GM18499 (cell line): ENCODE results near the gene DCC.

Experiments
- ATAC-seq: cut with Tn5 transposase; IDR thresholded peaks from one replicate; pipeline ENCODE4 v1.9.1; 2021; ENCODE audit warnings: moderate number of reproducible peaks; ENCODE audit not compliant: insufficient read depth, unreplicated experiment

The DCC gene

GRCh38 chr18:53126210-53126609 is 786.2 kb downstream of the DCC start:
- no peak for ATAC-seq

GRCh38 chr18:53131001-53131400 is 791.0 kb downstream of the DCC start:
- no peak for ATAC-seq

GRCh38 chr18:53134711-53135110 is 794.7 kb downstream of the DCC start:
- no peak for ATAC-seq

GRCh38 chr18:53135654-53136053 is 795.7 kb downstream of the DCC start:
- ATAC-seq, result no peak

GRCh38 chr18:53139746-53140500 is 799.9 kb downstream of the DCC start:
- no peak for ATAC-seq

GRCh38 chr18:53142005-53142404 is 802.0 kb downstream of the DCC start:
- no peak for ATAC-seq

- ATAC-seq, result no peak
Observed at GRCh38 chr18:53147472-53147871, 807.5 kb downstream of the DCC start.

GRCh38 chr18:53148123-53148522 is 808.1 kb downstream of the DCC start:
- no peak for ATAC-seq

- ATAC-seq, result no peak
Observed at GRCh38 chr18:53152476-53152875, 812.5 kb downstream of the DCC start.

GRCh38 chr18:53153281-53153680 is 813.3 kb downstream of the DCC start:
- ATAC-seq, result no peak

GRCh38 chr18:53153800-53154199 is 813.8 kb downstream of the DCC start:
- ATAC-seq, result no peak

GRCh38 chr18:53165770-53166169 is 825.8 kb downstream of the DCC start:
- no peak for ATAC-seq

GRCh38 chr18:53169346-53169745 is 829.3 kb downstream of the DCC start:
- no peak for ATAC-seq

- no peak for ATAC-seq
Observed at GRCh38 chr18:53191634-53192033, 851.6 kb downstream of the DCC start.

GRCh38 chr18:53193870-53194269 is 853.9 kb downstream of the DCC start:
- no peak for ATAC-seq

- ATAC-seq, result no peak
Observed at GRCh38 chr18:53219853-53220252, 879.9 kb downstream of the DCC start.

GRCh38 chr18:53224128-53224778 is 884.3 kb downstream of the DCC start:
- no peak for ATAC-seq

- ATAC-seq, result no peak
Observed at GRCh38 chr18:53225567-53226325, 885.7 kb downstream of the DCC start.

GRCh38 chr18:53234610-53235009 is 894.6 kb downstream of the DCC start:
- ATAC-seq, result no peak

- no peak for ATAC-seq
Observed at GRCh38 chr18:53241161-53241560, 901.2 kb downstream of the DCC start.

GRCh38 chr18:53253789-53254188 is 913.8 kb downstream of the DCC start:
- no peak for ATAC-seq
